Stimulated activated CD4-positive, alpha-beta T cell treated with anti-CD3 and anti-CD28 coated beads, Interleukin-2, amount 100 ng/mL, for 48 hours (primary cell): ENCODE measurements around the gene MAIP1.

Experiments used
- DNase-seq, 2 donors: peaks; one replicate each; pipeline ENCODE4 v3.0.0-alpha.2; 2020

The MAIP1 gene

GRCh38 chr2:199991691-199992090 is 36.3 kb downstream of the MAIP1 start:
- no peak for DNase-seq

- no peak for DNase-seq
Observed at GRCh38 chr2:199992296-199992695, 36.9 kb downstream of the MAIP1 start.

- no peak for DNase-seq
Observed at GRCh38 chr2:199994371-199994770, 39.0 kb downstream of the MAIP1 start.

- DNase-seq: no peak
Observed at GRCh38 chr2:199994896-199995295, 39.5 kb downstream of the MAIP1 start.

- no peak for DNase-seq
Observed at GRCh38 chr2:199997296-199997695, 41.9 kb downstream of the MAIP1 start.

GRCh38 chr2:199999166-199999565 is 43.8 kb downstream of the MAIP1 start:
- DNase-seq: no peak

GRCh38 chr2:200000444-200001163 is 45.2 kb downstream of the MAIP1 start:
- DNase-seq: no peak

- no peak for DNase-seq
Observed at GRCh38 chr2:200003444-200003843, 48.1 kb downstream of the MAIP1 start.

GRCh38 chr2:200005675-200006074 is 50.3 kb downstream of the MAIP1 start:
- no peak for DNase-seq

- no peak for DNase-seq
Observed at GRCh38 chr2:200007306-200007705, 51.9 kb downstream of the MAIP1 start.

GRCh38 chr2:200012401-200012800 is 57.0 kb downstream of the MAIP1 start:
- DNase-seq: no peak
